G401 (cell line): ENCODE data around the gene AFTPH. TPM values are rescaled to one million over a fixed set of nuclear protein-coding genes. Genes with fewer than 3 reads are reported as not detected.
A peak's percentile ranks its signal among the peaks of the same experiment; 100 is the strongest.

Source experiments
- DNase-seq: peaks from one replicate; pipeline ENCODE4 v3.0.0-alpha.2; 2015; ENCODE audit warnings: low spot score
- in situ Hi-C: cut with HindIII; loops from 2 replicates; pipeline ENCODE4 v1.10.0; 2016; ENCODE audit warnings: low sequenced_read_pairs, mixed read lengths
- total RNA-seq: library from RNA; depleted of rRNA; stranded (reverse); fragments of >200 nt; shearing (Covaris generic); gene quantifications from 2 replicates; pipeline ENCODE4 v1.2.3, GENCODE V29; 2014; rRNA removed

Gene AFTPH
- total RNA-seq, result 11.6 and 15.8 TPM in 2 replicates

GRCh38 chr2:64523666-64524603 is at the start of gene AFTPH:
AFTPH (plus strand) TSS chr2:64524328; CDS start chr2:64551475, 27,147 bp downstream.
- in situ Hi-C loops, result no loop called here

GRCh38 chr2:64474636-64475035 is 49.5 kb upstream of the AFTPH start:
- DNase-seq, result no peak
- in situ Hi-C loops, result no loop called here

More at GRCh38 chr2:64523666-64524603, at the start of gene AFTPH:
- DNase-seq, result peak; percentile 98

- in situ Hi-C loops, result no loop called here
- no peak for DNase-seq
These were observed 47.1 kb upstream of the AFTPH start for GRCh38 chr2:64477037-64477436.

GRCh38 chr2:64477979-64478378 is 46.1 kb upstream of the AFTPH start:
- in situ Hi-C loops, result no loop called here
- DNase-seq, result no peak

GRCh38 chr2:64478502-64479230 is 45.5 kb upstream of the AFTPH start:
- DNase-seq, result no peak
- in situ Hi-C loops, result no loop called here

GRCh38 chr2:64479259-64480117 is 44.6 kb upstream of the AFTPH start:
- DNase-seq, result no peak
- in situ Hi-C loops, result no loop called here

- DNase-seq, result no peak
- in situ Hi-C loops, result no loop called here
These were observed 42.5 kb upstream of the AFTPH start for GRCh38 chr2:64481665-64482064.

- in situ Hi-C loops, result no loop called here
- no peak for DNase-seq
These were observed 41.9 kb upstream of the AFTPH start for GRCh38 chr2:64482243-64482642.

GRCh38 chr2:64482765-64483504 is 41.2 kb upstream of the AFTPH start:
- in situ Hi-C loops, result no loop called here
- no peak for DNase-seq

- no peak for DNase-seq
- in situ Hi-C loops, result no loop called here
These were observed 38.8 kb upstream of the AFTPH start for GRCh38 chr2:64485331-64485730.

GRCh38 chr2:64485961-64486360 is 38.2 kb upstream of the AFTPH start:
- DNase-seq, result no peak
- in situ Hi-C loops, result no loop called here

- DNase-seq, result no peak
- in situ Hi-C loops, result no loop called here
These were observed 36.7 kb upstream of the AFTPH start for GRCh38 chr2:64487256-64488049.

- peak; percentile 28 for DNase-seq
- in situ Hi-C loops, result no loop called here
These were observed 35.8 kb upstream of the AFTPH start for GRCh38 chr2:64488050-64488974.

- in situ Hi-C loops, result no loop called here
- DNase-seq, result no peak
These were observed 34.9 kb upstream of the AFTPH start for GRCh38 chr2:64489081-64489751.

GRCh38 chr2:64491426-64491825 is 32.7 kb upstream of the AFTPH start:
- in situ Hi-C loops, result no loop called here

GRCh38 chr2:64492272-64492671 is 31.9 kb upstream of the AFTPH start:
- in situ Hi-C loops, result no loop called here
- no peak for DNase-seq

More at GRCh38 chr2:64491426-64491825, 32.7 kb upstream of the AFTPH start:
- DNase-seq, result no peak
